Liver (tissue), 9 donors: Measurements from ENCODE around the gene POGK. TPM values are rescaled to one million over a fixed set of nuclear protein-coding genes. Genes with fewer than 3 reads are reported as not detected.

ENCODE experiments used
- DNase-seq: peaks from one replicate; pipeline ENCODE4 v3.0.0-alpha.2; 2017; ENCODE audit warnings: low spot score
- H3K27ac ChIP-seq, 2 donors: one replicate each; pipeline ENCODE4 v1.7.0; 2013; ENCODE audit warnings: inconsistent platforms in 2 of 2, low read length in 2 of 2, control low read depth in 1 of 2, low read depth in 1 of 2, mild to moderate bottlenecking in 1 of 2
- H3K27me3 ChIP-seq, 4 donors: one replicate each; pipeline versions ENCODE4 v1.6.1 to v1.7.0; 2013; ENCODE audit warnings: low read length in 3 of 4, inconsistent platforms in 1 of 4, mild to moderate bottlenecking in 1 of 4, moderate library complexity in 1 of 4; ENCODE audit not compliant: control insufficient read depth in 4 of 4, insufficient read depth in 4 of 4
- H3K36me3 ChIP-seq, 4 donors: one replicate each; pipeline versions ENCODE4 v1.6.1 to v1.7.0; 2013; ENCODE audit warnings: low read length in 3 of 4, mild to moderate bottlenecking in 3 of 4, low read depth in 1 of 4, moderate library complexity in 1 of 4; ENCODE audit not compliant: control insufficient read depth in 4 of 4, insufficient read depth in 3 of 4
- H3K4me1 ChIP-seq, 4 donors: one replicate each; pipeline versions ENCODE4 v1.6.1 to v1.7.0; 2013; ENCODE audit warnings: low read length in 3 of 4, mild to moderate bottlenecking in 3 of 4, moderate library complexity in 1 of 4; ENCODE audit not compliant: control insufficient read depth in 4 of 4, insufficient read depth in 4 of 4
- H3K4me3 ChIP-seq, 3 donors: one replicate each; pipeline versions ENCODE4 v1.6.1 to v1.7.0; 2013; ENCODE audit warnings: low read length in 3 of 3, control low read depth in 1 of 3, low read depth in 1 of 3, mild to moderate bottlenecking in 1 of 3
- H3K9ac ChIP-seq, 2 donors: one replicate each; pipeline ENCODE4 v1.7.0; 2013; ENCODE audit warnings: low read length in 2 of 2, mild to moderate bottlenecking in 2 of 2, moderate library complexity in 2 of 2, control low read depth in 1 of 2, low read depth in 1 of 2
- H3K9me3 ChIP-seq, 4 donors: one replicate each; pipeline versions ENCODE4 v1.6.1 to v1.7.0; 2013; ENCODE audit warnings: low read length in 3 of 4; ENCODE audit not compliant: control insufficient read depth in 4 of 4
- ATF3 ChIP-seq: IDR thresholded peaks from 2 replicates; pipeline ENCODE4 v1.6.1; 2016; ENCODE audit warnings: antibody characterized with exemption
- CTCF ChIP-seq: fragments of 150-350 bp; IDR thresholded peaks from 2 replicates; pipeline ENCODE4 v1.5.1; 2017; ENCODE audit warnings: improper control_type of control experiment, low read depth, low read length; ENCODE audit not compliant: missing input control
- EGR1 ChIP-seq, 2 donors: IDR thresholded peaks; 2 replicates each; pipeline ENCODE4 v1.6.1; 2016 to 2018; ENCODE audit warnings: antibody characterized with exemption in 2 of 2, low read depth in 2 of 2
- FOXA1 ChIP-seq: IDR thresholded peaks from 2 replicates; pipeline ENCODE4 v1.6.1; 2016; ENCODE audit warnings: antibody characterized with exemption
- FOXA2 ChIP-seq: IDR thresholded peaks from 2 replicates; pipeline ENCODE4 v1.6.1; 2016; ENCODE audit warnings: antibody characterized with exemption
- HNF4A ChIP-seq, 2 donors: conservative IDR thresholded peaks; 2 replicates each; pipeline ENCODE4 v1.6.1; 2016; ENCODE audit warnings: antibody characterized with exemption in 2 of 2, mild to moderate bottlenecking in 2 of 2
- HNF4G ChIP-seq: IDR thresholded peaks from 2 replicates; pipeline ENCODE4 v1.6.1; 2016; ENCODE audit warnings: antibody characterized with exemption
- JUND ChIP-seq, 2 donors: IDR thresholded peaks; 2 replicates each; pipeline ENCODE4 v1.6.1; 2016; ENCODE audit warnings: antibody characterized with exemption in 2 of 2
- MAX ChIP-seq: IDR thresholded peaks from 2 replicates; pipeline ENCODE4 v1.6.1; 2016; ENCODE audit warnings: antibody characterized with exemption
- NR2F2 ChIP-seq: IDR thresholded peaks from 2 replicates; pipeline ENCODE4 v1.6.1; 2016; ENCODE audit warnings: antibody characterized with exemption
- RAD21 ChIP-seq, 2 donors: IDR thresholded peaks; 2 replicates each; pipeline ENCODE4 v1.6.1; 2016; ENCODE audit warnings: antibody characterized with exemption in 2 of 2, mild to moderate bottlenecking in 2 of 2
- REST ChIP-seq: IDR thresholded peaks from 2 replicates; pipeline ENCODE4 v1.6.1; 2016; ENCODE audit warnings: antibody characterized with exemption, mild to moderate bottlenecking
- RXRA ChIP-seq, 2 donors: IDR thresholded peaks; 2 replicates each; pipeline ENCODE4 v1.6.1; 2017 to 2018; ENCODE audit warnings: antibody characterized with exemption in 2 of 2, mild to moderate bottlenecking in 1 of 2
- SP1 ChIP-seq: IDR thresholded peaks from 2 replicates; pipeline ENCODE4 v1.6.1; 2018; ENCODE audit warnings: antibody characterized with exemption, mild to moderate bottlenecking
- TAF1 ChIP-seq: conservative IDR thresholded peaks from 2 replicates; pipeline ENCODE4 v1.6.1; 2016; ENCODE audit warnings: antibody characterized with exemption, mild to moderate bottlenecking
- YY1 ChIP-seq: IDR thresholded peaks from 2 replicates; pipeline ENCODE4 v1.6.1; 2016; ENCODE audit warnings: antibody characterized with exemption, mild to moderate bottlenecking
- ZBTB33 ChIP-seq: IDR thresholded peaks from 2 replicates; pipeline ENCODE4 v1.6.1; 2016; ENCODE audit warnings: antibody characterized with exemption
- WGBS: extraction: QIAGEN DNeasy Blood & Tissue Kit; methylation state at CpG from one replicate; pipeline ENCODE4 v1.1.7; 2013; 5-methylcytosine and 5-hydroxymethylcytosine counted together
- polyA plus RNA-seq, 2 donors: library from polyadenylated mRNA; stranded (reverse) in 1 of 2; unstranded in 1 of 2; fragments of 200-250 nt in 1 of 2; fragments of >200 nt in 1 of 2; fragmentation: Nextera tagmentation in 1 of 2; extraction: Ambion mirVana in 1 of 2; gene quantifications; one replicate each; pipeline versions ENCODE4 v1.2.1 to v1.2.3, GENCODE V29; 2013 to 2015
- total RNA-seq, 2 donors: library from RNA; depleted of rRNA; stranded (reverse); fragments of >200 nt; gene quantifications; one replicate each; pipeline ENCODE4 v1.2.3, GENCODE V29; 2014
- donor health status: healthy.
- donor health status: healthy.
- donor health status: healthy.
- donor health status: healthy.
- donor health status: healthy.

POGK gene
- total and polyA plus RNA-seq, 4 donors: 4.2 to 14.1 (median 6.7) TPM

- TF ChIP-seq JUND (IDR thresholded peaks at IDR 0.05) (no peak), RAD21 (IDR thresholded peaks at IDR 0.05) (no peak), ZBTB33 (no peak), SP1 (no peak), EGR1 (IDR thresholded peaks at IDR 0.05; ENCODE audit: low read depth in 2 of 2) (no peak), REST (no peak), ATF3 (no peak), FOXA2 (no peak), MAX (no peak), FOXA1 (no peak), CTCF (no peak), RXRA (IDR thresholded peaks at IDR 0.05) (no peak), NR2F2 (no peak), HNF4G (no peak), YY1 (no peak), HNF4A (conservative IDR thresholded peaks at IDR 0.05) (no peak)
- 92% methylated on average over 23 of the region's 23 CpGs for WGBS
- H3K9ac ChIP-seq: no peak overlapping the region
- no peaks in the 10 kb centered on the region for H3K4me1 ChIP-seq
- H3K27ac ChIP-seq: no peak overlapping the region
- no peaks in the 10 kb centered on the region for H3K9me3 ChIP-seq
- H3K36me3 ChIP-seq: no peaks in the 10 kb centered on the region
- H3K27me3 ChIP-seq: no peaks in the 10 kb centered on the region
- H3K4me3 ChIP-seq: no peak overlapping the region
- no peak for DNase-seq
These were observed 42.5 kb upstream of the POGK start for GRCh38 chr1:166796620-166797236.

GRCh38 chr1:166808952-166809351 is 30.3 kb upstream of the POGK start:
- H3K27ac ChIP-seq: no peak overlapping the region
- no peak overlapping the region for H3K9ac ChIP-seq
- DNase-seq: no peak
- no peaks in the 10 kb centered on the region for H3K9me3 ChIP-seq
- H3K27me3 ChIP-seq: no peaks in the 10 kb centered on the region
- TF ChIP-seq ATF3: no peak
- no peak for TF ChIP-seq SP1
- no peak for TF ChIP-seq TAF1
- 89% methylated on average over 2 of the region's 2 CpGs for WGBS
- H3K4me1 ChIP-seq: peaks cover 2 to 10% (median 8%) of the 10 kb centered on the region in 4 donors
- no peaks in the 10 kb centered on the region for H3K36me3 ChIP-seq
- H3K4me3 ChIP-seq: no peak overlapping the region
